Thoracic aorta (tissue), 2 donors: ENCODE data around the gene MRC1. TPM values are rescaled to one million over a fixed set of nuclear protein-coding genes. Genes with fewer than 3 reads are reported as not detected.

ENCODE experiments used
- ATAC-seq: fragments of 150-250 bp; one replicate; pipeline ENCODE4 v1.8.0; 2017; ENCODE audit warnings: low read depth; ENCODE audit not compliant: insufficient number of reproducible peaks, low FRiP score
- DNase-seq: peaks from one replicate; pipeline ENCODE4 v3.0.0-alpha.2; 2020; ENCODE audit warnings: low spot score
- H3K27ac ChIP-seq, 2 donors: fragments of 200-600 bp; sonication (generic); 1 replicate in 1 of 2; 2 replicates in 1 of 2; pipeline ENCODE4 v1.5.1; 2016; ENCODE audit warnings: mild to moderate bottlenecking in 2 of 2, moderate library complexity in 2 of 2
- H3K27me3 ChIP-seq: fragments of 200-600 bp; sonication (generic); replicated peaks from 2 replicates; pipeline ENCODE4 v1.6.0; 2016; ENCODE audit warnings: mild to moderate bottlenecking; ENCODE audit not compliant: insufficient read depth
- H3K36me3 ChIP-seq: fragments of 200-600 bp; sonication (generic); one replicate; pipeline ENCODE4 v1.5.1; 2016
- H3K4me1 ChIP-seq, 2 donors: fragments of 200-600 bp; sonication (generic); 1 replicate in 1 of 2; 2 replicates in 1 of 2; pipeline versions ENCODE4 v1.5.1 to v1.6.0; 2016; ENCODE audit warnings: low read depth in 2 of 2, mild to moderate bottlenecking in 1 of 2; ENCODE audit not compliant: control insufficient read depth in 1 of 2
- H3K4me3 ChIP-seq: fragments of 200-600 bp; sonication (generic); 2 replicates; pipeline ENCODE4 v1.5.1; 2016; ENCODE audit warnings: mild to moderate bottlenecking
- H3K9me3 ChIP-seq: fragments of 200-600 bp; sonication (generic); 2 replicates; pipeline ENCODE4 v1.5.1; 2016
- CTCF ChIP-seq: fragments of 200-600 bp; sonication (generic); IDR thresholded peaks from one replicate; pipeline ENCODE4 v1.5.1; 2019; ENCODE audit warnings: antibody characterized with exemption
- total RNA-seq, 2 donors: library from RNA; depleted of rRNA; stranded (reverse); fragments of >200 nt; gene quantifications; one replicate each; pipeline versions ENCODE4 v1.1.0 to v1.2.3, GENCODE V29; 2016

Gene MRC1
- total RNA-seq, 2 donors from 2014 or later = 62.6 to 73.4 TPM

- DNase-seq (no peak), ATAC-seq (no peak)
- Histone ChIP-seq H3K9me3 (no peaks in the 10 kb centered on the region), H3K36me3 (no peaks in the 10 kb centered on the region), H3K4me3 (no peak overlapping the region), H3K27me3 (no peaks in the 10 kb centered on the region), H3K4me1 (no peaks in the 10 kb centered on the region), H3K27ac (no peak overlapping the region)
- TF ChIP-seq CTCF = no peak
Measured at GRCh38 chr10:17954861-17955260, 145.7 kb downstream of the MRC1 start.

DNA sequence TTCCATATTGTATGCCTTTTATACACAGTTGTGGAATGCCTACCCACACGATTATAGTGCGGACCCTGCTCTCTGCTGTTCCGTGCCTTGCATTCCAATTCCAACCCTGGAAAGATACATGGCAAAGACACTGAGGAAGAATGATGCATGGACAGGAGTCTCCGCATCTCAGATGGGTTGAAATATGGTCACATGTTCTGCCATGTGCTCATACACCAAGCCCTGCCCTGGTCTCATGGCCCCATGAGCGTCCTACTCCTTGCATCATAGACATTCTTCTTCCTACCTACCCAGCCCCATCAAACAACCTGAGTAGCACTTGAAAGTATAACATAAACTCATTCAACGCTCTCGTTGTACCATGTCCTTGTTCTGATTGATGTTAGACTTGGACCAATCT, 148.9 kb downstream of the MRC1 start:
- Histone ChIP-seq H3K4me3 (no peak overlapping the region), H3K4me1 (no peaks in the 10 kb centered on the region), H3K9me3 (no peaks in the 10 kb centered on the region), H3K36me3 (no peaks in the 10 kb centered on the region), H3K27ac (no peak overlapping the region), H3K27me3 (no peaks in the 10 kb centered on the region)
- DNase-seq = no peak
- ATAC-seq = no peak
- TF ChIP-seq CTCF = no peak

- DNase-seq (no peak), ATAC-seq (no peak)
- Histone ChIP-seq H3K9me3 (no peaks in the 10 kb centered on the region), H3K4me1 (no peaks in the 10 kb centered on the region), H3K27me3 (no peaks in the 10 kb centered on the region), H3K4me3 (no peak overlapping the region), H3K27ac (no peak overlapping the region), H3K36me3 (no peaks in the 10 kb centered on the region)
- no peak for TF ChIP-seq CTCF
Measured at GRCh38 chr10:17959870-17960269, 150.7 kb downstream of the MRC1 start.

Other genes starting within 250 kb of the MRC1 start
- gene HACD1, start 192.0 kb upstream of the MRC1 start, total RNA-seq = 100 to 1,000 TPM in 1 of 2 donors, 10 to 100 TPM in 1; 82.2 to 109 TPM
- 10 to 100 TPM; 26.1 to 28.4 TPM for gene STAM, start 165.2 kb upstream of the MRC1 start, total RNA-seq
- 1 to 10 TPM; 1.1 to 2.0 TPM for gene TMEM236, start 57.1 kb upstream of the MRC1 start, total RNA-seq
- gene SLC39A12, start 142.6 kb downstream of the MRC1 start, total RNA-seq = under 1 TPM in 1 of 2 donors, not detected in 1; 0.14 TPM